Measurements from ENCODE around the gene ZBTB16. TPM values are rescaled to one million over a fixed set of nuclear protein-coding genes. Genes with fewer than 3 reads are reported as not detected.

Gene ZBTB16
- total RNA-seq, 1 donor from 2014 or later: 5.8 TPM

GRCh38 chr11:114099392-114100178 is 40.1 kb downstream of the ZBTB16 start:
- intact Hi-C loops (cut with micrococcal nuclease): no loop called here

- intact Hi-C loops (cut with micrococcal nuclease): loop anchor here (1.0 to 2.0 kb wide), 3 partner anchors 16 to 58 kb away; no protein-coding TSS in a partner anchor
These were observed 43.7 kb downstream of the ZBTB16 start for GRCh38 chr11:114102993-114103896.

- intact Hi-C loops (cut with micrococcal nuclease): no loop called here
These were observed 46.1 kb downstream of the ZBTB16 start for GRCh38 chr11:114105611-114106010.

- intact Hi-C loops (cut with micrococcal nuclease): no loop called here
These were observed 46.5 kb downstream of the ZBTB16 start for GRCh38 chr11:114106047-114106446.

GRCh38 chr11:114106986-114107385 is 47.5 kb downstream of the ZBTB16 start:
- intact Hi-C loops (cut with micrococcal nuclease): no loop called here

- intact Hi-C loops (cut with micrococcal nuclease): no loop called here
These were observed 49.1 kb downstream of the ZBTB16 start for GRCh38 chr11:114108501-114109205.

- intact Hi-C loops (cut with micrococcal nuclease): no loop called here
These were observed 49.9 kb downstream of the ZBTB16 start for GRCh38 chr11:114109206-114110090.

GRCh38 chr11:114110123-114110522 is 50.6 kb downstream of the ZBTB16 start:
- intact Hi-C loops (cut with micrococcal nuclease): no loop called here

GRCh38 chr11:114110952-114111947 is 51.7 kb downstream of the ZBTB16 start:
- intact Hi-C loops (cut with micrococcal nuclease): no loop called here

- intact Hi-C loops (cut with micrococcal nuclease): no loop called here
These were observed 56.0 kb downstream of the ZBTB16 start for GRCh38 chr11:114115451-114115928.

- intact Hi-C loops (cut with micrococcal nuclease): no loop called here
These were observed 56.8 kb downstream of the ZBTB16 start for GRCh38 chr11:114116357-114116756.

GRCh38 chr11:114116800-114117199 is 57.3 kb downstream of the ZBTB16 start:
- intact Hi-C loops (cut with micrococcal nuclease): no loop called here

- intact Hi-C loops (cut with micrococcal nuclease): no loop called here
These were observed 61.1 kb downstream of the ZBTB16 start for GRCh38 chr11:114120606-114121005.

- intact Hi-C loops (cut with micrococcal nuclease): no loop called here
These were observed 61.6 kb downstream of the ZBTB16 start for GRCh38 chr11:114121138-114121537.

GRCh38 chr11:114121804-114122504 is 62.4 kb downstream of the ZBTB16 start:
- intact Hi-C loops (cut with micrococcal nuclease): no loop called here

- intact Hi-C loops (cut with micrococcal nuclease): no loop called here
These were observed 63.2 kb downstream of the ZBTB16 start for GRCh38 chr11:114122686-114123085.

GRCh38 chr11:114123692-114124330 is 64.3 kb downstream of the ZBTB16 start:
- intact Hi-C loops (cut with micrococcal nuclease): no loop called here

GRCh38 chr11:114124601-114125144 is 65.2 kb downstream of the ZBTB16 start:
- intact Hi-C loops (cut with micrococcal nuclease): no loop called here
